H54 (cell line): ENCODE measurements around the gene MCF2L.
A peak's percentile ranks its signal among the peaks of the same experiment; 100 is the strongest.
"Not testable (repeated sequence)": the region's sequence is repeated elsewhere in the genome, so short reads cannot be mapped to it uniquely, and the experiment has no call there.

Experiments used
- DNase-seq: peaks from one replicate; pipeline ENCODE4 v3.0.0; 2011; ENCODE audit warnings: low spot score, mixed read lengths; ENCODE audit not compliant: insufficient read length
- FAIRE-seq: peaks from 3 replicates; lab custom pipeline; 2011; peaks lifted over from hg19 to GRCh38; lab: Jason Lieb, UNC
- POLR2A ChIP-seq: IDR thresholded peaks from 2 replicates; pipeline ENCODE4 v1.6.1; 2011; ENCODE audit warnings: low read depth, mild to moderate bottlenecking, low read length

Gene MCF2L

DNA sequence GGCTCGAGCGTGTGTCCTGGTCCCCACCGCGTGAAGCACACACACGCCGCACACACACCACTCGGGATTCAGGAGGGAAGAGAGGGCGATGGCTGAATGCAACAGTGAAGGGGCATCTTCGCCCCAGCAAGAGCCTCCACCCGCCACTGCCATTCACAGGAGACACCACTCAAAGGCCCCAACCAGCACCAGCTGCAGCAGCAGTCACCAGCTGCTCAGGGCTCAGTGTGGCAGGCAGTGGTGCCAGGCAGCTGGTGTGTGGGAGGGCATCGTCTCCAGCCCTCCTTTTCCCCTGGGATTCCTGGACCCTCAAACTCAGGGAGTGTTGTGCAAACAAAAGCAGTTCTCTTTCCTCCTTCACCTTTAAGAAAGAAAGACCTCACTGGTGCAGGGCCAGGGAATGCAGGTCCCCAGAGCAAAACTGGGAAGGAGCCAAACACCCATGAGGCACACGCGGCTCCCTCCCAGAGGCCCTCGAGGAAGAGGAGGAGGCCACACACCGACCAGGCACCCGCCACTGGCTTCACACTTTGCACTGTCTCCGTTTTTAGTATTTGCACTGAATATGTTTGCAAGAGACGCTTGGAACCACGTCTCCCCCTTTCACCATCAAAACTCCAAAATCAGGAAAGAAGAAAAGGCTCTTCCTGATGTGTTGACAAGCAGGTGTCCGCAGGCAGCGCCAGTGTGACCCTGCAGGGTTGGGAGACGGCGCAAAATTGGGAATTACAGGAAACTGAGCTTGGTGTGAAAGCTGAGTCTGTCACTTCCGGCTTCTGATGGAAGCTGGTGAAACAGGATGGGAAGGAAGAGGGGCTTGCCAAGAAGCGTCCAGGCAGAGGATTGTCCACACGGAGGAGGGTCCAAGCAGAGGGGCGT lies 110.1 kb downstream of the MCF2L start:
- TF ChIP-seq POLR2A = no peak
- DNase-seq (no peak), FAIRE-seq (no peak)

DNA sequence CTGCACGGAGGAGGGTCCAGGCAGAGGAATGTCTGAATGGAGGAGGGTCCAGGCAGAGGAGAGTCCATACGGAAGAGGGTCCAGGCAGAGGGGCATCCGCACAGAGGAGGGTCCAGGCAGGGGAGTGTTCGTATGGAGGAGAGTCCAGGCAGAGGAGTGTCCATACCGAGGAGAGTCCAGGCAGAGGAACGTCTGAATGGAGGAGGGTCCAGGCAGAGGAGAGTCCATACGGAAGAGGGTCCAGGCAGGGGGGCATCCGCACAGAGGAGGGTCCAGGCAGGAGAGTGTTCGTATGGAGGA lies 110.7 kb downstream of the MCF2L start:
- not testable (repeated sequence) for DNase-seq, FAIRE-seq

DNA sequence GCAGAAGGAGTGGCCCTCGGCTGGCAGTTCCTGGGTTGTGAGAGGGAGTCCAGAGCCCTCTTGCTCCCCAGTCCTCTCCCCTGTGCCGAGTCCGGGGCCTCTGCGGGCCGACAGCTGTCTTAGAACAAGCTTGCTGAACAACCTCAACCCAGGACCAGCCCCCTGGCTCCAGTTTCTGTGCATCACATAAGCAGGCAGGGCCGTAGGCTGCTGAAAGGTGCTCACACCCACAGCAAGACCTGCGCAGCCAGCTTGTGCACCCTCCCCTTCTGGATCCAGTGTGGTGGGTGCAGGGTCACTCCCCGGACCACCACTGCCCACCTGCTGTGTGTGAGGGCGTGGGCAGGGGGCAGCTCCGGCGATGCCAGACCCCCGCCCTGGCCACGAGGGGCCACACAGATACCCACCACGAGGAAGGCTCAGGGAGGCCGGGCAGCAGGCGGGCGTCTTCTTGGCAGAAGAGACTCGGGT lies 111.4 kb downstream of the MCF2L start:
- TF ChIP-seq POLR2A = no peak
- FAIRE-seq = no peak
- DNase-seq = no peak

DNA sequence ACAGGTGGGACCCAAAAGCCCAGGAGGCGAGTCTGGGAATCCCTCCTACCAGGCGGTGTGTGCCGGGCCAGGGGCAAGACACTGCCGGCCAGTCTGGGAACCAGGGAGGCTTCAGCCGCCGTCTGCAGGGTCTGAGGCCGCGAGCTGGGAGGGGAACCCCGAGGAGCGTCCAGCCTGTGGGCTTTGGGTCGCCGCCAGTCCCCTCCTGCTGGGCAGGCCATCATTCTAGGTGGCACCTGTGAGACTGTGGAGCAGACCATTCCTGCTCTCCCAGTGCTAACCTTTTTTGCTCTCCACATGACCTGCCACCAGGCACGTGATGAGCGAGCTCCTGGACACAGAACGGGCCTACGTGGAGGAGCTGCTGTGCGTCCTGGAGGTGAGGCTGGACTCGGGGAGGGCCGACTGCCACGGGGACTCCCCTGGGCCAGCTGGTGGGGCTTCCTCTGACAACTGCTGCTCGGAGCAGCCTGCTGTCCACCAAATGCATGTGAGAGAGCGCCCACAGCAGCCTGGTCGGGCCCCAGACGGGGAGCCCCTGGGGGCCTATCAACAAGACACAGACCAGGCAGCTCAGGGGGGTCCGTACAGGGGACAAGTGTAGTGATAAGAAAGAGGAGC lies 112.0 kb downstream of the MCF2L start:
- TF ChIP-seq POLR2A = no peak
- DNase-seq = no peak
- no peak for FAIRE-seq

DNA sequence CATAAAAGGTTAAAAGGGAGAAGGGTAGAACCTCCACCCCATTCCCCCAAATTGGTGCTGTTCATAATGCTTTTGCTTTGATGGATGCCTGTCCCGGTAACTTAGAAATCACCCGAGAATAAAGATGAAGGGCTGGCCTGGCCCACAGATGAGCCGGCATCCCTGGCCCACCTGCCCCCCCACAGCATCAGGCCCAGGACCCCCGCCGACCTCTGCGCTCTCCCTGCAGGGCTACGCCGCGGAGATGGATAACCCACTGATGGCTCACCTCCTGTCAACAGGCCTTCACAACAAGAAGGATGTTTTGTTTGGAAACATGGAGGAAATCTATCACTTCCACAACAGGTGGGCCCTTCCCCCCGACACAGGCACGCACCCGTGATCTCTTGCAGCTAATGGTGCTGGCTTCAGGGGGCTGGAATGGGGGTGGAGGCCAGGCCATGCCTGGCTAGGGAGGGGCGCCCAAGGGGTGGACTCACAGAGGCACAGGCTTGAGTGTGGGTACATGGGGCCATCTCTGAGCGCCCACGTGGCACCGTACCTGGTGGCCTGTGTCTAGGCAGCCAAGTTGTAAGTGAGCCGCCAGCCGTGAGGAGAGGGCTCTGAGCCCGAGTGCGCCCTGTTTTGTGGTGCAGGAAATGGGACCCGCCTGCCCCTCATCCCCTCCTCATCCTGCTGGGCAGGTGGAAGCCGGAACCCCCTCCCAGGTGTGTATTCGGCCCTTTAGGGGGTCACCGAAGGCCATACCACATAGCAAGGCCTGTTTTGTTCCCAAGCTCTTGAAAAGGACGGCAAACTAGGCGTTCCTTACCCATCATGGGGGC lies 113.4 kb downstream of the MCF2L start:
- no peak for TF ChIP-seq POLR2A
- DNase-seq (no peak), FAIRE-seq (no peak)

DNA sequence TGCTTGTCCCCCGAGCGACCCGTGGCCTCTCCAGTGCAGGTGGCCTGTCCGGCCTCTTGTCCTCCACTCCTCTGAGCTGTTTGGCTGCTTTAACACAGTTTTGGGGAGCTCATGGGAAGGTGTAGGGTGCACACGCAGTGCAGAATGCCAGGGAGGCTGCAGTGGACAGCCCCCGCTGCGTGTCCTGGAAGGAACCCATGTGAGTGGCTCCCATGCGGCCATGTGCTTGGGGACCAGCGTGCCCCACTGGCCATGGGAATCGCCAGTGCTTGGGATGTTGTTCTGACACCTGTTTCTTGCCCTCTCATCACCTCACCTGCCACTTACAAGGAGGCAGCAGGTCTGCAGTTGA lies 114.0 kb downstream of the MCF2L start:
- TF ChIP-seq POLR2A = no peak
- FAIRE-seq = no peak
- DNase-seq = no peak

DNA sequence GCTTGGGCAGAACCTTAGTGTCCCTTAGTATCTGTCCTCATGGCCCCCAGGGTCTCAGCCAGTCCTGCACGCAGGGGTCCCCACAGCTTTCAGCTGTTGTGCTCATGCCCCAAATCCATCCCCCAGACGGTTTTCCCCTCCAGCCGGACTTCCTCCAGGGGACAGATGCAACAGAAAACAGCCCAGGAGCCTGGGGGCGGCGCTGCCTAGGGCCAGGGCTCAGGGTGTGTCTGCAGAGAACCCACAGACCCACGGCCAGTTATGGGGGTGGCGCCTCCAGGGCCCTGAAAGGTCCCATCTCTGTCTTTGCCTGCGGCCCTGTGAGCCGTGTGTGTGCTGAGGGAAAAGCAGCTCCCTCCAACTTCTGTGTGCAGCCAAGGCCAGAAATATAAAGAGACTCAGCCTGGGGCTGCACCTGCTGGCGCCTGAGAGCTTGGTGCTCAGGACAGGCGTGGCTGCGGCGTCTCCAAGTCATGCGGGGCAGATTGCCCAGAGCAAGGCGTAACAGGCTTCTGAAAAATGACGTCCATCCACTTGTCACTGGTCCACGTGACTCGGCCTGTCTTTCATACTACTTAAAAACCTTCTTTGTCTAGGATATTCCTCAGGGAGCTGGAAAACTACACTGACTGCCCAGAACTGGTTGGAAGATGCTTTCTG lies 114.5 kb downstream of the MCF2L start:
- FAIRE-seq (no peak), DNase-seq (peak; percentile 69)
- no peak for TF ChIP-seq POLR2A

DNA sequence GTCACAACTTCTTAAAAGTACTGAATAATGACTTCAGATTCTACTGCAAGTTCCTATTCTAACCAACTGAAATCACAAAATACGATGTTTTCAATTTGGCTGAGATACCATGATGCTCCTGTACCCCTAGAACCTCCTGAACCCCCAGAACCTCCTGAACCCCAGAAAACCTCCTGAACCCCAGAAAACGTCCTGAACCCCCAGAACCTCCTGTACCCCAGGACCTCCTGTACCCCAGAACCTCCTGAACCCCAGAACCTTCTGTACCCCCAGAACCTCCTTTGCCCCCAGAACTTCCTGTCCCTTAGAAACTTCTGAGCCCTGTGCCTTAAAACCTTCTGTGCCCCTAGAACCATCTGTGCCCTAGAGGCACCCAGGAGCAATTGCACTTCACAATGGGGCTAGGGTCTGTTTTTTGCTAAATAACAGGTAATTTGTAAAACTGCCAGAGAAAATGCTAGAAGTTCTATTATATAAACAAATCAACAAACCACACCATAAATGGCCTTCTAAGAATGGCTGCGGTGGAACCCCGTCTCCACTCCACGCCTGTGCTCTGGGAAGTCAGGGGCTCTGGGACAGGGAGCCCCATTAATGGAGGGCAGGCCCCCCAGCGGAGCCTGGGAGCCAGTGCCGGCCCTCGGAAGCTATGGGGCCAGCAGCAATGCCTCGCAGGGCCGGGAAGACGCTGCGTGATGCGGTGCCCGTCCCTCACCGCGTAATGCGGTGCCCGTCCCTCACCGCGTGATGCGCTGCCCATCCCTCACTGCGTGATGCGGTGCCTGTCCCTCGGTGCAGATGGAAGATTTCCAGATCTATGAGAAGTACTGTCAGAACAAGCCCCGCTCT lies 115.3 kb downstream of the MCF2L start:
- FAIRE-seq = no peak
- no peak for TF ChIP-seq POLR2A
- DNase-seq = no peak

DNA sequence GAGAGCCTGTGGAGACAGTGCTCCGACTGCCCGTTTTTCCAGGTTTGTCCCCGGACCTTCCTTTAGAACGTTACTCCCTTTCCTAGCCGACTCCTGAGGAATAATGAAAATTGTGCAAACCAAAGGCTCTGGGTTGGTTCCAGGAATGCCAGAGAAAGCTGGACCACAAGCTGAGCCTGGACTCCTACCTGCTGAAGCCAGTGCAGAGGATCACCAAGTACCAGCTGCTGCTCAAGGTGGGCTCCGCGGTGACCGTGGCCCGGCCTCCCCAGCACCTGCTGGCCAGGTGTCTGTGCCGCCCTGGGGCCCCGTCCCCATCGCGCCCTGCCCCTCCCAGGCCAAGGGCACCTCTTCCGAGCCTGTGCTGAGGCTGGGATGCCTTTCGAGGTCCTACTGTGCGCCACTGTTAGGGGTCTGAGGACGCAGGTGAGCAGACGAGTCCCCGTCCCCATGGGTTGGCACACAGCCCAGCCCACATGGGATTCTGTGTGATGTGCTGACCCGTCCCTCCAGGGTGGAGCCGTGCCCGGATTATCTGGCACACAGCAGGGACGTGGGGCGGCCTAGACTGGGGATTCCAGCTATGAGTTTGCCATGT lies 116.0 kb downstream of the MCF2L start:
- FAIRE-seq = no peak
- TF ChIP-seq POLR2A = no peak
- no peak for DNase-seq

DNA sequence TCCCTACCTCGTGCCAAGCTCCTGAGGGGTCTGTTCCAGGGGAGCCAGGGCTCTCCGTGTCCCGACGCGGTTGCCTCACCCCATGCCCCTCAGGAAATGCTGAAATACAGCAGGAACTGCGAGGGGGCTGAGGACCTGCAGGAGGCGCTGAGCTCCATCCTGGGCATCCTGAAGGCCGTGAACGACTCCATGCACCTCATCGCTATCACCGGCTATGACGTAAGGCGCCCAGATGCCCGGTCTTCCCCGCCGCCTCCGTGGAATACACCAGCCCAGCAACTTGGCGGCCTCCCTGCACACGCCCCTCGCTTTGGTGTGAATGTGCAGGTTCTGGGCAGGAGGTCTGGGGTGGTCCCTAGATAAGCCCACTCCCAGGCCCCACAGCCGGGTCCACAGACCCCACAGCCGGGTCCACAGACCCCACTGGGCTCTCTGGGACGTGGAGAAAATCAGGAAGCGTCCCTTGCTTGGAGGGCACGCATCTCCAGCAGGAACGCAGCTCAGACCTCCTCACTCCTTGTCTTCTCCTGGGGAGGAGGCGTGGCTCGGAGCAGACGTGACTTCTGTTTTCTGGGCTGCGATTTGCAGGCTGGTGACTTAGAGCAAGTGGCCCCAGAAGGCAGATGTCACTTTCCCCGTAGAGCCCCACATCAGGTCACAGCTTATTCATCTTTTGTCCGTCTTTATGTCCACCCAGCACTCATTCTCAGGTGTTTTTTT lies 117.2 kb downstream of the MCF2L start:
- DNase-seq (no peak), FAIRE-seq (no peak)
- TF ChIP-seq POLR2A = no peak

DNA sequence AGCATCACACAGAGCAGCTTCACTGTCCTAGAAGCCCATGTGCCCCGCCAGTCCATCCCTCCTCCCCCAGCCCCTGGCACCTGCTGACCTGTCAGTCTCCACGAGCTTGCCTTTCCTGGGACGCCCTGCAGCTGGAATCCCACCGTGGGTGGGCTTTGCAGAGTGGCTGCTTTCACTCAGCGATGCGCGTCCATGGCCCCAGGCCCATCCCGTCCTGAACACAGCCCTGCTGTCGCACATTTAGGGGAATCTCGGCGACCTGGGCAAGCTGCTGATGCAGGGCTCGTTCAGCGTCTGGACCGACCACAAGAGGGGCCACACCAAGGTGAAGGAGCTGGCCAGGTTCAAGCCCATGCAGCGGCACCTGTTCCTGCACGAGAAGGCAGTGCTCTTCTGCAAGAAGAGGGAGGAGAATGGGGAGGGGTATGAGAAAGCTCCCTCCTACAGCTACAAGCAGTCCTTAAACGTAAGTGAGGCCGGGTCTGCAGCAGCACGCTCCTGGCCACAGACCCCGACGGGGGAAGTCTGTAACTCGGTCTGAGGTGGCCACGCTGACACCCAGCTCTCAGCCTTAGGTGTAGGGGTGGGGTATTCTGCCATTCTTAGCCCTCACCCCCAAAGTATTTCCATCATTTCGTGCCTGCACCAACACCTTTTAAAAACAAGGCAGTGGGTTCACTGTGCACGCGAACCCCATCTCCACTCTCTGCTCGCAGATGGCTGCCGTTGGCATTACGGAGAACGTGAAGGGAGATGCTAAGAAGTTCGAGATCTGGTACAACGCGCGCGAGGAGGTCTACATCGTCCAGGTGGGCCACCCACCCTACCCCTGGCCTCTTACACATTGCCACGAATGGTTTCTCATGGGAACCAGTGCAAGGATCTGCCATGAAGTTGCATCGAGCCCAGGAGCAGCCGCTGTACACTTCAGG lies 118.2 kb downstream of the MCF2L start:
- TF ChIP-seq POLR2A = no peak
- DNase-seq = no peak
- no peak for FAIRE-seq
